AG10803 (cell line): Measurements from ENCODE around the gene TMEM176A.

Experiments
- DNase-seq: peaks from one replicate; pipeline ENCODE4 v3.0.0; 2010; ENCODE audit warnings: low read depth
- H3K4me3 ChIP-seq: 2 replicates; pipeline ENCODE4 v1.5.1; 2011; ENCODE audit warnings: mild to moderate bottlenecking, low read length, control low read depth
- TF ChIP-seq, protein P1 (sequence below): conservative IDR thresholded peaks from 2 replicates; pipeline ENCODE4 v1.5.1; 2011; ENCODE audit warnings: mild to moderate bottlenecking, low read length, control low read depth, inconsistent platforms

Gene TMEM176A

DNA sequence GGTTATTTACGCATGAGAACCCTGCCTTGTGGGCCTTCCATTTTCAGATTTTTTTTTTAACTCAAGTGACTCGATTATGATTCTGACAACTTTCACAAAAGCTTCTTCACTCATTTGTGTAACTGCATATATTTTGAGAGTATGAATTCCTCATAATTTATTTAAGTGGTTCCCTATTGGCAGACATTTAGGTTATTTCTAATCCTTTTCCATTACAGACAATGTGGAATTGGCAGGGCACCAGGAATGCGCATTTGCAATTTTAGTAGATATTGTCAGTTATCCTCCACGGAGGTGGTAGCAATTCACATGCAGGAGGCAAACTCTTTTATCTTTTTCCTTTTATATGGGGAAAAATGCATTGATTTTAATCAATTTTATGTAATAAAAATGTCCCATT lies 2.9 kb upstream of the TMEM176A start:
- H3K4me3 ChIP-seq = no peak overlapping the region
- TF ChIP-seq, protein P1, sequence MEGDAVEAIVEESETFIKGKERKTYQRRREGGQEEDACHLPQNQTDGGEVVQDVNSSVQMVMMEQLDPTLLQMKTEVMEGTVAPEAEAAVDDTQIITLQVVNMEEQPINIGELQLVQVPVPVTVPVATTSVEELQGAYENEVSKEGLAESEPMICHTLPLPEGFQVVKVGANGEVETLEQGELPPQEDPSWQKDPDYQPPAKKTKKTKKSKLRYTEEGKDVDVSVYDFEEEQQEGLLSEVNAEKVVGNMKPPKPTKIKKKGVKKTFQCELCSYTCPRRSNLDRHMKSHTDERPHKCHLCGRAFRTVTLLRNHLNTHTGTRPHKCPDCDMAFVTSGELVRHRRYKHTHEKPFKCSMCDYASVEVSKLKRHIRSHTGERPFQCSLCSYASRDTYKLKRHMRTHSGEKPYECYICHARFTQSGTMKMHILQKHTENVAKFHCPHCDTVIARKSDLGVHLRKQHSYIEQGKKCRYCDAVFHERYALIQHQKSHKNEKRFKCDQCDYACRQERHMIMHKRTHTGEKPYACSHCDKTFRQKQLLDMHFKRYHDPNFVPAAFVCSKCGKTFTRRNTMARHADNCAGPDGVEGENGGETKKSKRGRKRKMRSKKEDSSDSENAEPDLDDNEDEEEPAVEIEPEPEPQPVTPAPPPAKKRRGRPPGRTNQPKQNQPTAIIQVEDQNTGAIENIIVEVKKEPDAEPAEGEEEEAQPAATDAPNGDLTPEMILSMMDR = no peak
- DNase-seq = no peak

DNA sequence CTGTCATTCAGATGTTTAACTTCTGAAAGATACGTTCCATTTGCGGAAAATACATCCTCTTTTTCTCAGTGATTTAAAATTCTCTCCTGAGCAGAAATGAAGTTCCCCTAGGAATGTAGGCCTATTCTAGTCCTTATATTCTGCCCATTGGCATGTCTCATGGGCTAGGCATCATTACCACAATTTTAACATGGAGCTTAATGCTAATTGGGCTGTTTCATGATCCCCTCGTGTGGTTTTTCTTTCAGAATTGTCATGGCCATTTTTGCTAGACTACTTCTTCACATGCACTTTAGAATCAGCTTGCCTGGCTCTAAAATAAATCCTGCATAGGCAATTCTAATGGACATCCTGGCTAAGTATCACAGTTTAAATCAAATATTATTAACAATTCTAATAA lies 1.4 kb upstream of the TMEM176A start:
- DNase-seq = no peak
- TF ChIP-seq, protein P1 = no peak
- H3K4me3 ChIP-seq = no peak overlapping the region

DNA sequence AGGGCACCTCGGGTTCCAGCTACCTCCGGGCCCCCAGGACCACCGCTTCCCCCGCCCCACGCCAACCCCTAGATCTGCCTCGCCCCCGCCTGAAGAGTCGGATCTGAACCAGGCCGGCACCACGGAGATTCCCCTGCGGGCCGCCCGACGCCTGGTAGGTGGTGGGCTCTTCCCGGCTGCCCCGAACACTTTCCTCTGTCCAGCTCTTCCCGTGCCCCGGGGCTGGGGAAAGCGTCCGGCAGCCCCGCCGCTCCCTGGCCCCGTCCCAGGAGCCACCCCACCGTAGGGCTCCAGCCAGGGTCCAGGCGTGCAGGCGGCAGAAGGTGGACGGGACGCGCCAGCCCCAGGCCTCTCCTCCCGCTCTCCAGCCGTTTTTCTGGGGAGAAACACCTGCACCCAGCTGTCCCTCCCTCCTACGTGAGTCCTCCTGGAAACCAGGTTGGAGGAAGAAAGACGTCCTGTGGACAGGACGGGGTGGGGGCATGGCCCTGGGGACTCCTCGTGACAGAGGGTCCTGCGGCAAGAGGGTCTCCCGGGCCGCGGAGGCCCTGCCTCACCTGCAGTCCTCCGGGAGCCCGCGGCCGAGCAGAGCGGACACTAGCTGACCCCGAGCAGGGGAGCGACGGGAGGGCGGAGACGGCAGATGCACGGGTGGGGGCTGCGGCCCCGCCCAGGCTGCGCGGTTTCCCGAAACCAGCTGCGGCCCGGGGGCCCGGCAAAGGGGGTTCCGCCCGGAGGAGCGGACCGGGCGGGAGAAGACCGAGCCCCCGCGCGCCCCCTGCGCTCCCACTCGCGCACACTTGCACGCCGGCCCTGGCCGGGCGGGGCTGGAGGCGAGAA lies 608 bp upstream of the TMEM176A start, which contains the start of gene TMEM176B:
TSS of gene TMEM176B (minus strand) at position 624 of the 840 bp plus-strand sequence. CDS start 3,795 bp downstream, outside the sequence.
- DNase-seq = no peak
- H3K4me3 ChIP-seq = no peak within 1 kb of the TSS
- TF ChIP-seq, protein P1 = no peak

DNA sequence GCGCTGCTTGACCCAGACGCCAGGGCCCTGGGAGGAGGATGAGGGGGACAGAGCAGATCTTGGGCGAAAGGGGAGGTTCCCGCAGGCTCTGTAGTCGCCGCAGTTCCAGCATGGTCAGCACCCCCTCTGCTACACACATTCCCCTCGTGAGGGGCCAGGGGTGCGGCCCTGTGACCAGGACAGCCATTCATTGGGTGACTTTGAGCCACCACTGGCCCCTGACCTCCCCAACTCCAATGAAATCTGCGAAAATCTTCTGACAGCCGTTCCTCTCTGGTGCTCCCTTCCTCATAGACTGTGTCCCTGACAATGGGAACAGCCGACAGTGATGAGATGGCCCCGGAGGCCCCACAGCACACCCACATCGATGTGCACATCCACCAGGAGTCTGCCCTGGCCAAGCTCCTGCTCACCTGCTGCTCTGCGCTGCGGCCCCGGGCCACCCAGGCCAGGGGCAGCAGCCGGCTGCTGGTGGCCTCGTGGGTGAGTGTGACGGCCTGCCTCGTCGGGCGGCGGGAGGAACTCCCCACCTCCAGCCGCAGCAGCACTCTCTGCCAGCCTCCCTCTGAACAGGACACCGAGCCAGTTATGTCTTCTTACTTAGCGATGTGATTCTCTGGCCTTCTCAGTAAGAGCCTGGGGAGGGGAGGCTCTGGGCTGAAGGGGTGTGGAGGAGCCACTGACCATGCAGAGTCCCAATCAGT lies 825 bp downstream of the TMEM176A start:
- no peak for DNase-seq
- no peak overlapping the region for H3K4me3 ChIP-seq
- TF ChIP-seq, protein P1 = no peak

DNA sequence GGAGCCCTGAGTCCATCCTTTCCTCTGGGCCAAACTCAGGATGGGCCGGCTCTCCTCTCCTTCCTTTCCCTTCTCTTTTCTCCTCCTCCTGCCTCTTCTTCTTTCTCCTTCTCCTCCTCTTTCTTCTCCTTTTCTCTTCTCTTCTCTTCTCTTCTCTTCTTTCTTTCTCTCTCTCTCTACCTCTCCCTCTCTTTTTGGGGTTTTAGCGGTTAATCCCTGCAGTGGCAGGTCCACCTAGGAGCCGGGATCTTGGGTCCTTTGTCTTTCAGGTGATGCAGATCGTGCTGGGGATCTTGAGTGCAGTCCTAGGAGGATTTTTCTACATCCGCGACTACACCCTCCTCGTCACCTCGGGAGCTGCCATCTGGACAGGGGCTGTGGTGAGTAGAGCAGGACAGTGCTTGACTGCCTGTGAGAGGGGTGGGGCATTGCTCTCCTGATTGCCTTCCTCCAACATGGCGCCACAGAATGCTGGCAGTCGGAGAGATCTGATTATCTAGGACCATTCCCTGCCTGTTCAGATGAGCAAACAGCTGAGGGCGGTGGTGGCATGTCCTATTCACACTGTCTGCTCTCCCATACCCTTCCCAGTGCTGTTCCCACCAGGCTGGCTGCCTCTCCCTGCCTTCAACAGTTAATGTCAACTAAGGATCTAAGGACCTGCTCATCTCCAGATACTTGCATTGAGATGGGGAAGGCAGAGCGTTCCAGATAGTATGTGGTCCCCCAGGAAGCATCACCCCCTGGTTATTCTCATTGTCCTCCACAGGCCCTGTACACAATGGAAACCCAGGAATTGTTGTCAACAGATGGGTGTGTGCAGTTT lies 1.6 kb downstream of the TMEM176A start:
- no peak for DNase-seq
- TF ChIP-seq, protein P1 = no peak
- no peak overlapping the region for H3K4me3 ChIP-seq

DNA sequence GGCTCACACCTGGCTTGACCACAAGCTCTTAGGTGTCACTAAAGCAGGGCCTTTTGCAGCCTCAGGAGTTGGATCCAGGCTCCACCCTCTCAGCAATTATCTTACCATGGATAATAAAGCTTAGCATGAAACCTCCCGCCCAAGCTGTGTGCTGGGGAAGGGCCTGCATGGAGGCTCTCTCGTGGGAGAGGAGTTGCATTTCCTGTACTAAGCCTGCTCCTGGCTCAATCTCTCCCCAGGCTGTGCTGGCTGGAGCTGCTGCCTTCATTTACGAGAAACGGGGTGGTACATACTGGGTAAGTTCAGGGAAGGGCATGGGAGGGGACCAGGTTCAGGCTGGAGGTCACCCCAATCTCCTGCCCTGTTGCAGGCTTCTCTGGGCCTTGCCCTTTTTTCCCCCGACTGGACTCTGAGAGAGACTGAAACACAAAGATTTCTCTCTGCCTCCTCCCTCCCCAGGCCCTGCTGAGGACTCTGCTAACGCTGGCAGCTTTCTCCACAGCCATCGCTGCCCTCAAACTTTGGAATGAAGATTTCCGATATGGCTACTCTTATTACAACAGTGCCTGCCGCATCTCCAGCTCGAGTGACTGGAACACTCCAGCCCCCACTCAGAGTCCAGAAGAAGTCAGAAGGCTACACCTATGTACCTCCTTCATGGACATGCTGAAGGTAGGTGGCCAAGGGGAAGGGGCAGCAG lies 2.7 kb downstream of the TMEM176A start:
- DNase-seq = no peak
- H3K4me3 ChIP-seq = no peak overlapping the region
- TF ChIP-seq, protein P1 = no peak
